Renal cortical epithelial cell (primary cell): ENCODE results near the gene MRPL10. TPM values are rescaled to one million over a fixed set of nuclear protein-coding genes. Genes with fewer than 3 reads are reported as not detected.

Experiments used
- DNase-seq: peaks from one replicate; pipeline ENCODE4 v3.0.0-alpha.2; 2011; ENCODE audit warnings: low read depth
- total RNA-seq: library from RNA; depleted of rRNA; stranded (reverse); fragments of >200 nt; gene quantifications from 2 replicates; pipeline ENCODE4 v1.2.3, GENCODE V29; 2014

Gene MRPL10
- total RNA-seq, 1 donor from 2014 or later: 25.4 TPM

- DNase-seq: no peak
Observed at GRCh38 chr17:47813512-47814031, 17.8 kb downstream of the MRPL10 start.

- DNase-seq: no peak
Observed at GRCh38 chr17:47813077-47813476, 18.3 kb downstream of the MRPL10 start.

GRCh38 chr17:47812146-47812920 is 19.0 kb downstream of the MRPL10 start:
- DNase-seq: no peak

- no peak for DNase-seq
Observed at GRCh38 chr17:47811709-47812108, 19.6 kb downstream of the MRPL10 start.

- DNase-seq: no peak
Observed at GRCh38 chr17:47810901-47811635, 20.3 kb downstream of the MRPL10 start.

GRCh38 chr17:47810200-47810821 is 21.0 kb downstream of the MRPL10 start:
- peak; percentile 95 for DNase-seq

- no peak for DNase-seq
Observed at GRCh38 chr17:47808830-47809480, 22.4 kb downstream of the MRPL10 start.

GRCh38 chr17:47808036-47808829 is 23.1 kb downstream of the MRPL10 start:
- DNase-seq: no peak

GRCh38 chr17:47807421-47807820 is 23.9 kb downstream of the MRPL10 start:
- no peak for DNase-seq

GRCh38 chr17:47806913-47807255 is 24.5 kb downstream of the MRPL10 start:
- no peak for DNase-seq

- no peak for DNase-seq
Observed at GRCh38 chr17:47806026-47806912, 25.1 kb downstream of the MRPL10 start.

- no peak for DNase-seq
Observed at GRCh38 chr17:47804461-47804860, 26.9 kb downstream of the MRPL10 start.

- DNase-seq: no peak
Observed at GRCh38 chr17:47803751-47804150, 27.6 kb downstream of the MRPL10 start.

- no peak for DNase-seq
Observed at GRCh38 chr17:47803201-47803600, 28.1 kb downstream of the MRPL10 start.

GRCh38 chr17:47802341-47803022 is 28.9 kb downstream of the MRPL10 start:
- DNase-seq: peak; percentile 33

- no peak for DNase-seq
Observed at GRCh38 chr17:47801906-47802305, 29.4 kb downstream of the MRPL10 start.

- no peak for DNase-seq
Observed at GRCh38 chr17:47801176-47801765, 30.1 kb downstream of the MRPL10 start.

- no peak for DNase-seq
Observed at GRCh38 chr17:47800686-47801085, 30.7 kb downstream of the MRPL10 start.

GRCh38 chr17:47797797-47798196 is 33.5 kb downstream of the MRPL10 start:
- DNase-seq: peak; percentile 14
